ENCODE data around the gene BTBD9. TPM values are rescaled to one million over a fixed set of nuclear protein-coding genes. Genes with fewer than 3 reads are reported as not detected.

The BTBD9 gene
- polyA plus RNA-seq, 1 donor (not counting 4 experiments of a cell fraction or from before 2014, with no cell fraction given) = 6.8 TPM

DNA sequence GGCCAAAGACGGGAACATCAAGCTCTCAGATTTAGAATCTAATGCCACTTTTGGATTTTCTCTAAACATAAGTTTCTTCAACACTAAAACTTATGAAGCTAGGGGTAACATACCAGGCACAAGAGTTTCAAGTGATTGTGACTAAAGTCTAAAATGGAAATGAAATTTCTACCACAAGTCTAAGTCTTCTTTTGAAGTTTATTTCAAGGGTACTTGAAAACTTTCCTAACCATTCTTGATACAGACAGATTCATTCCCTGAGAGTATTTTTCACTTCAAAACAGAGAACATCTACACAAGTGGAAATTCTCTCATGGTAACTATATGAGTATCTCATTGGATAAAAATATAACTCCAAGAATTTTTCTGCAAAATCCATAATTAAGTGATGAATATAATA lies 56.2 kb downstream of the BTBD9 start:
- TF ChIP-seq EZH2 (IDR thresholded peaks at IDR 0.05; ENCODE audit: low read length) = no peak
- TF ChIP-seq CTCF (optimal IDR thresholded peaks at IDR 0.05 in 1 of 3, IDR thresholded peaks at IDR 0.05 in 1 of 3, conservative IDR thresholded peaks at IDR 0.05 in 1 of 3; ENCODE audit: extremely low read depth in 1 of 3, insufficient read depth in 2 of 3, low read length in 3 of 3) = no peak
- H3K27me3 ChIP-seq (ENCODE audit: control insufficient read depth, extremely low read depth, insufficient read depth, low read length) = no peaks in the 10 kb centered on the region
- FAIRE-seq (no peak), DNase-seq (ENCODE audit: low read depth, low spot score) (no peak)
- H3K9me3 ChIP-seq (ENCODE audit: control insufficient read depth, low read depth, low read length) = no peaks in the 10 kb centered on the region
- H3K27ac ChIP-seq (ENCODE audit: control insufficient read depth, insufficient read depth, low read length) = no peak overlapping the region
- no peak overlapping the region for H2AFZ ChIP-seq (ENCODE audit: control insufficient read depth, low read length)
- no peaks in the 10 kb centered on the region for H3K36me3 ChIP-seq (ENCODE audit: control insufficient read depth in 2 of 2, extremely low read depth in 1 of 2, insufficient read depth in 2 of 2, low read length in 2 of 2)
- no peaks in the 10 kb centered on the region for H4K20me1 ChIP-seq (ENCODE audit: control insufficient read depth, extremely low read depth, insufficient read depth, low read length)
- H3K4me3 ChIP-seq (ENCODE audit: control insufficient read depth in 2 of 3, extremely low read depth in 1 of 3, insufficient read depth in 2 of 3, low read depth in 1 of 3, low read length in 3 of 3) = no peak overlapping the region
- dilution Hi-C loops (cut with MboI; ENCODE audit: extremely low pct_ligation_motif_present, low sequenced_read_pairs) = no loop called here
- H3K4me1 ChIP-seq (ENCODE audit: control insufficient read depth, extremely low read depth, insufficient read depth, low read length) = no peaks in the 10 kb centered on the region
- no peaks in the 10 kb centered on the region for H3K9me1 ChIP-seq (ENCODE audit: control insufficient read depth, extremely low read depth, insufficient read depth, low read length)
- H3K9ac ChIP-seq (ENCODE audit: control insufficient read depth, extremely low read depth, insufficient read depth, low read length) = no peak overlapping the region
- no peaks in the 10 kb centered on the region for H3K79me2 ChIP-seq (ENCODE audit: control insufficient read depth, insufficient read depth, low read length)
- no peak overlapping the region for H3K4me2 ChIP-seq (ENCODE audit: control insufficient read depth, extremely low read depth, insufficient read depth, low read depth, low read length)

GRCh38 chr6:38580030-38580429 lies 59.7 kb downstream of the BTBD9 start:
- TF ChIP-seq EZH2 (IDR thresholded peaks at IDR 0.05; ENCODE audit: low read length) = no peak
- no peak for TF ChIP-seq CTCF (optimal IDR thresholded peaks at IDR 0.05 in 1 of 3, IDR thresholded peaks at IDR 0.05 in 1 of 3, conservative IDR thresholded peaks at IDR 0.05 in 1 of 3; ENCODE audit: extremely low read depth in 1 of 3, insufficient read depth in 2 of 3, low read length in 3 of 3)
- Histone ChIP-seq H3K36me3 (ENCODE audit: control insufficient read depth in 2 of 2, extremely low read depth in 1 of 2, insufficient read depth in 2 of 2, low read length in 2 of 2) (peaks cover 0 to 1% of the 10 kb centered on the region in 2 experiments), H3K79me2 (ENCODE audit: control insufficient read depth, insufficient read depth, low read length) (no peaks in the 10 kb centered on the region), H3K4me1 (ENCODE audit: control insufficient read depth, extremely low read depth, insufficient read depth, low read length) (no peaks in the 10 kb centered on the region), H3K9me3 (ENCODE audit: control insufficient read depth, low read depth, low read length) (no peaks in the 10 kb centered on the region), H3K9me1 (ENCODE audit: control insufficient read depth, extremely low read depth, insufficient read depth, low read length) (no peaks in the 10 kb centered on the region), H2AFZ (ENCODE audit: control insufficient read depth, low read length) (no peak overlapping the region), H3K4me2 (ENCODE audit: control insufficient read depth, extremely low read depth, insufficient read depth, low read depth, low read length) (no peak overlapping the region), H3K27ac (ENCODE audit: control insufficient read depth, insufficient read depth, low read length) (no peak overlapping the region), H3K4me3 (ENCODE audit: control insufficient read depth in 2 of 3, extremely low read depth in 1 of 3, insufficient read depth in 2 of 3, low read depth in 1 of 3, low read length in 3 of 3) (no peak overlapping the region), H3K27me3 (ENCODE audit: control insufficient read depth, extremely low read depth, insufficient read depth, low read length) (no peaks in the 10 kb centered on the region), H3K9ac (ENCODE audit: control insufficient read depth, extremely low read depth, insufficient read depth, low read length) (no peak overlapping the region), H4K20me1 (ENCODE audit: control insufficient read depth, extremely low read depth, insufficient read depth, low read length) (no peaks in the 10 kb centered on the region)
- dilution Hi-C loops (cut with MboI; ENCODE audit: extremely low pct_ligation_motif_present, low sequenced_read_pairs) = no loop called here
- DNase-seq (ENCODE audit: low read depth, low spot score) = no peak
- FAIRE-seq = no peak
